HCT116 (cell line): ENCODE results near the gene ZDHHC18. TPM values are rescaled to one million over a fixed set of nuclear protein-coding genes. Genes with fewer than 3 reads are reported as not detected.
A peak's percentile ranks its signal among the peaks of the same experiment; 100 is the strongest.

Source experiments
- ATAC-seq: fragments of 200-7000 bp; cut with Tn5 transposase; 2 replicates; pipeline ENCODE4 v1.9.1; 2020; ENCODE audit warnings: mild to moderate bottlenecking, moderate library complexity
- BruUV-seq: library from RNA; stranded (reverse); fragments of 400-500 nt; replicated peaks from 2 replicates; lab custom pipeline; 2021; lab: Mats Ljungman, UMichigan
- CTCF ChIA-PET: fragments of 300-600 bp; sonication (Branson Sonifier 250); formaldehyde crosslinking; loops from one replicate; lab custom pipeline; 2021; ENCODE audit warnings: antibody characterized with exemption; lab: Charles Lee
- POLR2A ChIA-PET: fragments of 300-600, 350-600 bp; sonication (Branson Sonifier 250); formaldehyde crosslinking; loops from one replicate; lab custom pipeline; 2021; ENCODE audit warnings: antibody characterized with exemption; lab: Charles Lee
- RAD21 ChIA-PET, 2 experiments: fragments of 300-600 bp; sonication (Branson Sonifier 250); formaldehyde crosslinking; loops; one replicate each; lab custom pipeline; 2023; ENCODE audit warnings: low total read pairs in 2 of 2; ENCODE audit not compliant: uncharacterized antibody in 2 of 2, unreplicated experiment in 2 of 2, low non-redundant PET in 1 of 2; lab: Charles Lee
- DNase-seq: peaks from one replicate; pipeline ENCODE4 v3.0.0-alpha.2; 2010; ENCODE audit warnings: low read depth, low spot score
- H2AFZ ChIP-seq: fragments of 200-600 bp; shearing (Covaris generic), sonication (generic); 2 replicates; pipeline ENCODE4 v1.6.1; 2017; ENCODE audit warnings: low read depth, mixed run types, mixed read lengths, antibody characterized with exemption, low read length; ENCODE audit not compliant: poor library complexity, severe bottlenecking
- H3K27ac ChIP-seq: 2 replicates; pipeline ENCODE4 v1.5.1; 2012; ENCODE audit warnings: low read depth, low read length
- H3K27me3 ChIP-seq: fragments of 200-600 bp; sonication (generic); 2 replicates; pipeline ENCODE4 v1.6.1; 2016; ENCODE audit warnings: mixed run types, low read length, mixed read lengths; ENCODE audit not compliant: insufficient read depth
- H3K36me3 ChIP-seq, 2 experiments: fragments of 200-500 bp in 1 of 2; fragments of 200-600 bp in 1 of 2; sonication (Bioruptor generic) in 1 of 2; sonication (generic) in 1 of 2; 2 replicates each; pipeline versions ENCODE4 v1.5.1 to v1.6.1; 2014 to 2016; ENCODE audit warnings: low read length in 2 of 2, inconsistent platforms in 1 of 2, mixed read lengths in 1 of 2, mixed run types in 1 of 2; ENCODE audit not compliant: insufficient read depth in 2 of 2, control insufficient read depth in 1 of 2
- H3K4me1 ChIP-seq, 2 experiments: fragments of 200-600 bp in 1 of 2; sonication (generic) in 1 of 2; 2 replicates each; pipeline versions ENCODE4 v1.5.1 to v1.6.1; 2012 to 2017; ENCODE audit warnings: low read length in 2 of 2, inconsistent platforms in 1 of 2, mild to moderate bottlenecking in 1 of 2, mixed read lengths in 1 of 2, mixed run types in 1 of 2, moderate library complexity in 1 of 2; ENCODE audit not compliant: insufficient read depth in 2 of 2, control insufficient read depth in 1 of 2
- H3K4me2 ChIP-seq: fragments of 200-600 bp; sonication (generic); 2 replicates; pipeline ENCODE4 v1.6.1; 2017; ENCODE audit warnings: mixed run types, low read length, mixed read lengths
- H3K4me3 ChIP-seq, 2 experiments: fragments of 200-600 bp in 1 of 2; sonication (generic) in 1 of 2; replicated peaks in 1 of 2; 2 replicates each; pipeline ENCODE4 v1.5.1; 2011 to 2016; ENCODE audit warnings: low read length in 2 of 2, control low read depth in 1 of 2, low read depth in 1 of 2, mild to moderate bottlenecking in 1 of 2, mixed read lengths in 1 of 2, mixed run types in 1 of 2
- H3K79me2 ChIP-seq: fragments of 200-600 bp; sonication (generic); 2 replicates; pipeline ENCODE4 v1.6.1; 2017; ENCODE audit warnings: mild to moderate bottlenecking, mixed run types, low read length, moderate library complexity, mixed read lengths; ENCODE audit not compliant: insufficient read depth
- H3K9ac ChIP-seq: fragments of 200-600 bp; sonication (generic); 2 replicates; pipeline ENCODE4 v1.6.1; 2016; ENCODE audit warnings: low read length, mixed read lengths
- H3K9me2 ChIP-seq: fragments of 200-600 bp; sonication (generic), shearing (Covaris generic); 2 replicates; pipeline ENCODE4 v1.6.1; 2017; ENCODE audit warnings: mixed run types, mild to moderate bottlenecking, moderate library complexity; ENCODE audit not compliant: insufficient read depth
- H3K9me3 ChIP-seq, 2 experiments: fragments of 200-500 bp in 1 of 2; fragments of 200-600 bp in 1 of 2; sonication (Bioruptor generic) in 1 of 2; sonication (generic) in 1 of 2; 2 replicates each; pipeline ENCODE4 v1.6.1; 2014 to 2017; ENCODE audit warnings: low read length in 2 of 2, mixed read lengths in 2 of 2, inconsistent platforms in 1 of 2, low read depth in 1 of 2, mild to moderate bottlenecking in 1 of 2, mixed run types in 1 of 2, moderate library complexity in 1 of 2; ENCODE audit not compliant: control insufficient read depth in 1 of 2, insufficient read depth in 1 of 2
- H4K20me1 ChIP-seq: fragments of 200-600 bp; sonication (generic), shearing (Covaris generic); 2 replicates; pipeline ENCODE4 v1.6.1; 2017; ENCODE audit warnings: mixed run types, mild to moderate bottlenecking, moderate library complexity; ENCODE audit not compliant: insufficient read depth
- ATF3 ChIP-seq: IDR thresholded peaks from 2 replicates; pipeline ENCODE4 v1.6.1; 2012
- CBX3 ChIP-seq: IDR thresholded peaks from 2 replicates; pipeline ENCODE4 v1.6.1; 2012; ENCODE audit warnings: low read depth
- CEBPB ChIP-seq: IDR thresholded peaks from 2 replicates; pipeline ENCODE4 v1.6.1; 2012; ENCODE audit warnings: low read depth
- ELF1 ChIP-seq: IDR thresholded peaks from 2 replicates; pipeline ENCODE4 v1.6.1; 2012; ENCODE audit warnings: low read depth, borderline replicate concordance
- EZH2 ChIP-seq: fragments of 200-600 bp; sonication (generic); IDR thresholded peaks from 2 replicates; pipeline ENCODE4 v1.6.1; 2017; ENCODE audit warnings: antibody characterized with exemption, mixed run types
- FOSL1 ChIP-seq: IDR thresholded peaks from 2 replicates; pipeline ENCODE4 v1.6.1; 2012; ENCODE audit warnings: low read depth
- MAX ChIP-seq: IDR thresholded peaks from 2 replicates; pipeline ENCODE4 v1.6.1; 2012
- POLR2AphosphoS5 ChIP-seq: IDR thresholded peaks from 2 replicates; pipeline ENCODE4 v1.6.1; 2011; ENCODE audit warnings: mild to moderate bottlenecking, low read depth, low read length, moderate library complexity
- SRF ChIP-seq: IDR thresholded peaks from 2 replicates; pipeline ENCODE4 v1.6.1; 2012; ENCODE audit warnings: low read depth
- YY1 ChIP-seq: IDR thresholded peaks from 2 replicates; pipeline ENCODE4 v1.6.1; 2011; ENCODE audit warnings: low read length, low read depth, moderate library complexity, mild to moderate bottlenecking; ENCODE audit not compliant: insufficient replicate concordance; ENCODE audit errors: extremely low read depth
- ZBTB33 ChIP-seq: IDR thresholded peaks from 2 replicates; pipeline ENCODE4 v1.6.1; 2011; ENCODE audit warnings: mild to moderate bottlenecking, low read length, moderate library complexity; ENCODE audit not compliant: insufficient replicate concordance; ENCODE audit errors: extremely low read depth
- ZFX ChIP-seq: fragments of 450-650 bp; IDR thresholded peaks from 2 replicates; pipeline ENCODE4 v1.6.1; 2017
- ZNF274 ChIP-seq: fragments of 200-500 bp; sonication (Bioruptor generic); IDR thresholded peaks from 2 replicates; pipeline ENCODE4 v1.6.1; 2014; ENCODE audit warnings: mild to moderate bottlenecking, low read depth, low read length, inconsistent platforms
- intact Hi-C: fragments of 100-400 bp; cut with micrococcal nuclease; formaldehyde crosslinking; loops from 2 replicates; pipeline ENCODE4 v1.10.0; 2022
- total RNA-seq: library from RNA; stranded (reverse); gene quantifications from one replicate; pipeline ENCODE4 v1.2.1, GENCODE V29; 2021; ENCODE audit not compliant: unreplicated experiment
- TF ChIP-seq, protein P1 (sequence below): IDR thresholded peaks from 2 replicates; pipeline ENCODE4 v1.6.1; 2012; ENCODE audit warnings: low read depth

ZDHHC18 gene
- total RNA-seq, 1 experiment from 2014 or later, result 24.4 TPM

GRCh38 chr1:26784023-26784871 lies 42.2 kb upstream of the ZDHHC18 start:
- Histone ChIP-seq H3K9me3 (no peaks in the 10 kb centered on the region), H3K9ac (no peak overlapping the region), H3K4me3 (no peak overlapping the region), H3K79me2 (peaks cover 8% of the 10 kb centered on the region), H4K20me1 (0 out of 2 replicates have a peak, but pooled peaks cover 3% of the 10 kb centered on the region), H2AFZ (no peak overlapping the region), H3K36me3 (peaks cover 11 to 22% of the 10 kb centered on the region in 2 experiments; a peak in 2 of 4 replicates), H3K27ac (no peak overlapping the region), H3K4me1 (peaks cover 21 to 57% of the 10 kb centered on the region in 2 experiments), H3K27me3 (no peaks in the 10 kb centered on the region), H3K4me2 (peak overlapping the region; percentile 20; the same call in 1 of the 2 replicates), H3K9me2 (no peaks in the 10 kb centered on the region)
- BruUV-seq, result no TSS peak
- DNase-seq (no peak), ATAC-seq (no peak)
- CTCF ChIA-PET, result interaction anchor here (1.0 kb wide), 1 partner anchor 182 kb away, joined by 3 read pairs; no protein-coding TSS in a partner anchor
- POLR2A ChIA-PET, result interaction anchor here (1.6 kb wide), 1 partner anchor 84 kb away, joined by 3 read pairs; no protein-coding TSS in a partner anchor
- TF ChIP-seq YY1 (no peak), ZBTB33 (no peak), SRF (no peak), CBX3 (no peak), MAX (no peak), EZH2 (no peak), ATF3 (no peak), ELF1 (no peak), CEBPB (no peak), POLR2AphosphoS5 (no peak; the same call in 1 of the 2 replicates), ZNF274 (no peak), FOSL1 (no peak), ZFX (no peak)
- TF ChIP-seq, protein P1, sequence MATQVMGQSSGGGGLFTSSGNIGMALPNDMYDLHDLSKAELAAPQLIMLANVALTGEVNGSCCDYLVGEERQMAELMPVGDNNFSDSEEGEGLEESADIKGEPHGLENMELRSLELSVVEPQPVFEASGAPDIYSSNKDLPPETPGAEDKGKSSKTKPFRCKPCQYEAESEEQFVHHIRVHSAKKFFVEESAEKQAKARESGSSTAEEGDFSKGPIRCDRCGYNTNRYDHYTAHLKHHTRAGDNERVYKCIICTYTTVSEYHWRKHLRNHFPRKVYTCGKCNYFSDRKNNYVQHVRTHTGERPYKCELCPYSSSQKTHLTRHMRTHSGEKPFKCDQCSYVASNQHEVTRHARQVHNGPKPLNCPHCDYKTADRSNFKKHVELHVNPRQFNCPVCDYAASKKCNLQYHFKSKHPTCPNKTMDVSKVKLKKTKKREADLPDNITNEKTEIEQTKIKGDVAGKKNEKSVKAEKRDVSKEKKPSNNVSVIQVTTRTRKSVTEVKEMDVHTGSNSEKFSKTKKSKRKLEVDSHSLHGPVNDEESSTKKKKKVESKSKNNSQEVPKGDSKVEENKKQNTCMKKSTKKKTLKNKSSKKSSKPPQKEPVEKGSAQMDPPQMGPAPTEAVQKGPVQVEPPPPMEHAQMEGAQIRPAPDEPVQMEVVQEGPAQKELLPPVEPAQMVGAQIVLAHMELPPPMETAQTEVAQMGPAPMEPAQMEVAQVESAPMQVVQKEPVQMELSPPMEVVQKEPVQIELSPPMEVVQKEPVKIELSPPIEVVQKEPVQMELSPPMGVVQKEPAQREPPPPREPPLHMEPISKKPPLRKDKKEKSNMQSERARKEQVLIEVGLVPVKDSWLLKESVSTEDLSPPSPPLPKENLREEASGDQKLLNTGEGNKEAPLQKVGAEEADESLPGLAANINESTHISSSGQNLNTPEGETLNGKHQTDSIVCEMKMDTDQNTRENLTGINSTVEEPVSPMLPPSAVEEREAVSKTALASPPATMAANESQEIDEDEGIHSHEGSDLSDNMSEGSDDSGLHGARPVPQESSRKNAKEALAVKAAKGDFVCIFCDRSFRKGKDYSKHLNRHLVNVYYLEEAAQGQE, result no peak
- RAD21 ChIA-PET, result no interaction called here
- intact Hi-C loops, result no loop called here
